HG02571 (cell line): ENCODE measurements around the gene FGF2.
"Not testable (repeated sequence)": the region's sequence is repeated elsewhere in the genome, so short reads cannot be mapped to it uniquely, and the experiment has no call there.

Experiments used
- ATAC-seq: cut with Tn5 transposase; IDR thresholded peaks from one replicate; pipeline ENCODE4 v1.9.1; 2021; ENCODE audit warnings: mild to moderate bottlenecking, moderate library complexity; ENCODE audit not compliant: unreplicated experiment

The FGF2 gene

GRCh38 chr4:122812823-122813222 is 13.8 kb upstream of the FGF2 start:
- not testable (repeated sequence) for ATAC-seq

GRCh38 chr4:122814426-122814825 is 12.2 kb upstream of the FGF2 start:
- peak; percentile 99 for ATAC-seq

- no peak for ATAC-seq
Observed at GRCh38 chr4:122815248-122815647, 11.4 kb upstream of the FGF2 start.

DNA sequence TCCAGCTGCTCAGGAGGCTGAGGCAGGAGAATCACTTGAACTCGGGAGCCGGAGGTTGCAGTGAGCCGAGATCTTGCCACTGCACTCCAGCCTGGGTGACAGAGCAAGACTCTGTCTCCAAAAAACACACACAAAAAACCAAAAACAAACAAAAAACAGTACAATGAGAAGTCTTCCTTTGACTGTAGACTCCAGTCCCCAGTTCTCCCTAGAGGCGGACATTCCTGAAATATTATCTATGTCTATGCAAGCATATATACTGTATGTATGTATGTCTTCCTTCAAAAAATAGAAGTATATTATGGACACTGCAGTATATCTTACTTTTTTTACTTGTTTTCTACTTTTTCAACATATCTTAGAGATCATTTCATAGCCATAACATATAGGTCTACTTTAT is 10.2 kb upstream of the FGF2 start:
- no peak for ATAC-seq

- no peak for ATAC-seq
Observed at GRCh38 chr4:122819708-122820449, 6.8 kb upstream of the FGF2 start.

DNA sequence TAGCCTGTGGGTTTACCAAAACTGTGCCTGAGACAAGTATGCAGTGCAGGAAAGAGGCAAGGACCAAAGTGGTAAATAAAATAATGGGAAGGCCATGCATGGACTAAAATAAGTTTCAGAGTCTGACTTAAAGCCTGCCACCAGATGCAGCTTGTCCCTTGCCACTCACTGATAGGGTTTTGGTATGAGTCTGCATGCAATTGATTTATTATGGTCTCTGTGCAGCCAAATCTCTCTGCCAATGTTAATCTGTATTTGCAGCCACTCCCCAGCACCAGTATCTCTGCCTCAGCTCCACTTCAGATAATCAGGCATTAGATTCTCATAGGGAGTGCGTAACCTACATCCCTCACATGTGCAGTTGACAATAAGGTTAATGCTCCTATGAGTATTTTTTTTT is 5.5 kb upstream of the FGF2 start:
- no peak for ATAC-seq

- no peak for ATAC-seq
Observed at GRCh38 chr4:122822466-122822865, 4.2 kb upstream of the FGF2 start.

DNA sequence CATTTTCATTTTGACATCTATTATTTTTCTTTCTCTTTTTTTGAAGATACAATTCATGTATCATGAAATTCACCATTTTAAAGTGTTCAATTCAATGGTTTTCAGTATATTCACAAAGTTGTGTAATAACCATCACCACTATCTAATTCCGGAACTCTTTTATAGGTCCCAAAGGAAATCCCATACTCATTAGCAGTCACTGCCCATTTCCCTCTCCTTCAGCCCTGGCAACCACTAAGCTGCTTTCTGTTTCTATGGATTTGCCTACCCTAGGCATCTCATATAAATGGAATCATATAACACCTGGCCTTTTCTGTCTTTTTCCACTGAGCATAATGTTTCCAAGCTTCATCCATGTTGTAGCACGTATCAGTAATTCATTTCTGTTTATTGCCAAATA is 3.2 kb upstream of the FGF2 start:
- no peak for ATAC-seq

DNA sequence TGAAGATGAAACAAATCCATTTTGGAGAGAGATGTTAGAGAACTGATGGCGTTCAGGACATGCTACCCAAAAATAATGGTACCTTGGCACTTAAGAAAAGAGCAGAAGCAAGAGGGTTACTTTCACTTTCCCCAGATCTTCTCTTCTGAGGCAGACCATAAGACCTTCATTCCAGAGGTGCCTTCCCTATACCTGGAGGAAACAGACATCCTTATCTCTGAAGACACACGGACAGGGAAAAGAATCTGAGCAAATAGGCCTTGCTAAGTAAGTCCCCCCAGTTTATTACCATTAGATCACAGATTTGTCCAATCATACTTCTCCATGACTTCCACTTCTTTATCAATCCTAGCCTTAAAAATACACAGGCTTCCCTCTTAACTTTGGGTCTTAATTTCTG is 2.0 kb upstream of the FGF2 start:
- ATAC-seq: no peak

DNA sequence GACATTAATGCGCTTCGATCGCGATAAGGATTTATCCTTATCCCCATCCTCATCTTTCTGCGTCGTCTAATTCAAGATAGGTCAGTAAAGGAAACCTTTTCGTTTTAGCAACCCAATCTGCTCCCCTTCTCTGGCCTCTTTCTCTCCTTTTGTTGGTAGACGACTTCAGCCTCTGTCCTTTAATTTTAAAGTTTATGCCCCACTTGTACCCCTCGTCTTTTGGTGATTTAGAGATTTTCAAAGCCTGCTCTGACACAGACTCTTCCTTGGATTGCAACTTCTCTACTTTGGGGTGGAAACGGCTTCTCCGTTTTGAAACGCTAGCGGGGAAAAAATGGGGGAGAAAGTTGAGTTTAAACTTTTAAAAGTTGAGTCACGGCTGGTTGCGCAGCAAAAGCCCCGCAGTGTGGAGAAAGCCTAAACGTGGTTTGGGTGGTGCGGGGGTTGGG is 528 bp upstream of the FGF2 start:
- ATAC-seq: no peak

- ATAC-seq: peak; percentile 57
Observed at GRCh38 chr4:122827258-122827878, 737 bp downstream of the FGF2 start.

GRCh38 chr4:122827879-122828601 is 1.4 kb downstream of the FGF2 start:
- peak; percentile 88 for ATAC-seq

DNA sequence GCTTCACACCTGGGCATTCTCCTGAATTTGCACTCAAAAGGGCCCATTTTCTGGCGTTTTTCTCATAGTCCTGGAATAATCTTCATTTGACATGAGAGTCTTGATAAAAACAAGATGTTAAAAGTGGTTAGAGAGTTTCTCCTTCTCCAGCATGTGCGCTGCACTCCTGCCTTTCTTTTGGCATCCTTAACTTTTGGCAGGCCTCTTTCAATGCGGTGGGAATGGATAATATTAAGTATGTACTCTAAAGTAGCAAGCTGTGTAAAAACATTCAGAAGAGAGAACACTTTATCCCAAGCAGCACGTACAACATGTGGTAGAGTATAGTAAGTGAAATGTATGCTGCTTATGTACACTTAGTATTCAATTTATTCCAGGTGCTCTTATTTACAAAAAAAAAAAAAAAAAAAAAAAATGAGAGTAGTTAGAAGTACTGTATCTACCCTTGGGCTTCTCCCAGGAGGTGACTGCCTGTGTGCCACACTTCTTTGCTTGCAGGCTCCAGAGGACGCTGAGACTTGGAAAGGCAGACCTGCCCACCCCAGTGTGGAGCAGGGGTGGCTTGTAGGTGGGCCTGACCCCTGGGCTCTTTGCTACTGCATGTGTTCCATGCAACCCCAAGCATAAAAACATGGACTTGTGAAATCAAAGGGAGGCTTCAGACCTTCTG is 3.9 kb downstream of the FGF2 start:
- ATAC-seq: no peak

GRCh38 chr4:122831515-122832196 is 5.0 kb downstream of the FGF2 start:
- ATAC-seq: no peak

- ATAC-seq: no peak
Observed at GRCh38 chr4:122832732-122833131, 6.1 kb downstream of the FGF2 start.

GRCh38 chr4:122833999-122834398 is 7.4 kb downstream of the FGF2 start:
- ATAC-seq: no peak

- no peak for ATAC-seq
Observed at GRCh38 chr4:122836941-122837340, 10.3 kb downstream of the FGF2 start.

- no peak for ATAC-seq
Observed at GRCh38 chr4:122838034-122838433, 11.4 kb downstream of the FGF2 start.

DNA sequence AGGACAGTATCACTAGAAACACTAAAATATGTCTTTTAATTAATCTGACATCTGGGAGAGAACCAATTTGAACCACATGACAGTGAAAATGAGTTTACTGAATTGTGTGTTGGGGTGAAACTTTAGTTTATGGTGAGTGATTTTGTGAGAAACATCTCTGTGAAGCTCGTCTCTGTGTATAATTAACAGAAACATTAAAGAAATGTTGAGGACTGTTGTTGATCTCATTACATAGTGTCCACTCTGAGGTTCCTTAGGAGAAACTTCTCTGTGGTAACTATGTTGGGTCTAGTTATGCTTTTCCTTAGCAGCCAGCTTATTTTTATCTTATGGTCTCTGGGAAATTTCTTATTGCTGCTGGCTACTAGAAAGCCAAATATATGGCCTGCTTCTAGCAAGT is 15.8 kb downstream of the FGF2 start:
- no peak for ATAC-seq

DNA sequence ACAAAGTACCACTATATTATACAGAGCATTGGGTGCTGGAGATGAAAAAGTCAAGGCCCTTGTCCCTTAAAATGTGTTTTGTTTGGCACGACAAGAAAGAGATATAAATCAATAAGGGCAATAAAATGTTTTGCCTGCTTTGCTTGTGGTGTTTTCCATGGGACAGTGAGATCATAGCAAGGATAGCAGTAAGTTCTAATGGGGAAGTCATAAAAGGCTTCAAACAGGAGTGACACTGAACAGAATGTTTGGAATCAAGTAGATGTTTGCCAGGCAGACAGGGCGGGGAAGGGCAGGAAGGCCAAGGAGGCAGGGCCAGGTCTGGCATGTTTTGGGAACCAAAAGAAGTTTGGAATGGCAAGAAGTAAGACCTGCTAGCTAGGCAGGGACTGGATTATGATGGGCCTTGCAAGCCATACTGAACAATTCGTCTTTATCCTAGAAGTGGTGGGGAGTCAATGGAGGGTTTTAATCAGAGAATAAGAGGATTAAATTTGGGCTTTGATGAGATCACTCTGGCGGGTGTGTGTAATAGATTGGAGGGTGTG is 16.4 kb downstream of the FGF2 start:
- no peak for ATAC-seq

DNA sequence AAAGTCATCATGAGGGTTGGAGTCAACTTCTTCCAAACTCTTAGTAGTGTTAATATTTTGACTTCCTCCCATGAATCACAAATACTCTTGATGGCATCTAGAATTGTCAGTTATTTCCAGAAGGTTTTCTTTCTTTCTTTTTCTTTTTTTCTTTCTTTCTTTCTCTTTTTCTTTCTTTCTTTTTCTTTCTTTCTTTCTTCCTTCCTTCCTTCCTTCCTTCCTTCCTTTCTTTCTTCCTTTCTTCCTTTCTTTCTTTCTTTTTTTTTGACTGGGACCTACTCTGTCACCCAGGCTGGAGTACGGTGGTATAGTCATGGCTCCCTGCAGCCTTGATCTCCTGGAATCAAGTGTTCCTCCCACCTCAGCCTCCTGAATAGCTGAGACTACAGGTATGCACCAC is 17.8 kb downstream of the FGF2 start:
- ATAC-seq: not testable (repeated sequence)
